Measurements from ENCODE around the gene MCCC2. TPM values are rescaled to one million over a fixed set of nuclear protein-coding genes. Genes with fewer than 3 reads are reported as not detected.

Gene MCCC2
- total and polyA plus RNA-seq, 2 of the 8 experiments (the other 6 are each of a cell fraction or from before 2014, with no cell fraction given): 71.7 to 86.6 TPM

DNA sequence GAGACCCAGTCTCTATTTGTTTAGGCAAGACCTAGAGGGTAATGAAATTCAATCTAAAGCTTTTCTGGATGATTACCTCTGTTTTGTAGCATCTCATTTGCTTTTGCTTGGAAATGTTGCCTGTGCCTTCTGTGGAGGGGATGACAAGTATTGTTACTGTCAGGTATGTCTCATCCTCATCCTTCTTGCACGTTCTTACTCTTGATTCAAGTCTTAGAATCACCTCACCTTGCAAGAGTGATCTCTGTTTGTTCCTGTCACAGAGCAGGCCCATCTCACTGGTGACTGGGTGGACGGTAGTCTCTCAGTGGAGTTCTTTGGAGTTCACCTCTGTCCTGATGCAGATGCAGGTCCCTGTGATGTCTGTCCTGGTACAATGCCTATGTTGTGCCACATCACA lies 33.5 kb downstream of the MCCC2 start:
- H3K36me3 ChIP-seq (ENCODE audit: control insufficient read depth in 2 of 4, insufficient read depth in 4 of 4, low read length in 3 of 4): peaks cover 0 to 13% (median 0%) of the 10 kb centered on the region in 4 experiments; a peak in 5 of 8 replicates
- TF ChIP-seq POLR2A (IDR thresholded peaks at IDR 0.05; ENCODE audit: control extremely low read depth in 1 of 2, low read depth in 2 of 2, low read length in 2 of 2): no peak
- no peak for TF ChIP-seq CBX5 (IDR thresholded peaks at IDR 0.05; ENCODE audit: low read depth, low read length)
- no peak for TF ChIP-seq RXRA (IDR thresholded peaks at IDR 0.05; ENCODE audit: insufficient read depth, low read depth, low read length)
- no peak for TF ChIP-seq ASH2L (IDR thresholded peaks at IDR 0.05; ENCODE audit: low read length)
- no peak for TF ChIP-seq SIX5 (IDR thresholded peaks at IDR 0.05; ENCODE audit: low read depth, low read length)
- no peak for TF ChIP-seq TBP (IDR thresholded peaks at IDR 0.05; ENCODE audit: low read depth, low read length)
- no peak for TF ChIP-seq MAFK (IDR thresholded peaks at IDR 0.05; ENCODE audit: low read depth, low read length)
- no peak for TF ChIP-seq CREB1 (IDR thresholded peaks at IDR 0.05)
- no peak for TF ChIP-seq TCF12 (IDR thresholded peaks at IDR 0.05; ENCODE audit: low read depth, low read length)
- no peak for TF ChIP-seq EZH2 (IDR thresholded peaks at IDR 0.05; ENCODE audit: low read depth, low read length, severe bottlenecking)
- no peak for TF ChIP-seq SUZ12 (IDR thresholded peaks at IDR 0.05; ENCODE audit: low read length)

More for the DNA sequence above, 33.5 kb downstream of the MCCC2 start:
- Histone ChIP-seq H4K20me1 (replicated peaks in 1 of 2; ENCODE audit: control insufficient read depth in 1 of 2, insufficient read depth in 2 of 2, low read length in 2 of 2) (peaks cover 0 to 5% of the 10 kb centered on the region in 2 experiments), H3K14ac (ENCODE audit: insufficient read length) (no peak overlapping the region), H4K5ac (ENCODE audit: insufficient read length, low read depth, low read length) (no peak overlapping the region), H3K4me3 (ENCODE audit: extremely low read depth in 1 of 4, insufficient read depth in 2 of 4, low read depth in 3 of 4, low read length in 4 of 4) (no peak overlapping the region), H3K27ac (ENCODE audit: low read depth, low read length) (no peak overlapping the region), H3K79me2 (ENCODE audit: control insufficient read depth in 1 of 2, insufficient read depth in 2 of 2, low read length in 2 of 2) (0 out of 4 replicates have a peak, but pooled peaks cover 0 to 2% of the 10 kb centered on the region in 2 experiments), H3K9ac (replicated peaks in 1 of 4; ENCODE audit: extremely low read depth in 1 of 4, low read depth in 3 of 4, low read length in 3 of 4) (no peak overlapping the region), H2AFZ (ENCODE audit: low read length) (no peak overlapping the region), H4K8ac (ENCODE audit: extremely low read depth, insufficient read depth, low read length) (no peak overlapping the region), H2BK12ac (ENCODE audit: low read depth, low read length) (no peak overlapping the region), H3K79me1 (ENCODE audit: low read depth, low read length) (no peaks in the 10 kb centered on the region), H3K56ac (replicated peaks; ENCODE audit: insufficient read length, low read depth, low read length) (no peak overlapping the region), H2BK5ac (ENCODE audit: low read depth, low read length) (no peak overlapping the region), H3K23ac (ENCODE audit: insufficient read length) (no peak overlapping the region), H2BK15ac (ENCODE audit: low read length) (no peak overlapping the region), H3K23me2 (ENCODE audit: low read depth, low read length) (no peaks in the 10 kb centered on the region; the same call in 1 of the 2 replicates), H3K4me1 (replicated peaks in 1 of 4; ENCODE audit: control insufficient read depth in 3 of 4, insufficient read depth in 4 of 4, low read length in 3 of 4) (no peaks in the 10 kb centered on the region), H2BK120ac (replicated peaks; ENCODE audit: low read depth, low read length) (no peak overlapping the region), H2AK5ac (ENCODE audit: low read depth, low read length) (no peak overlapping the region), H4K91ac (replicated peaks; ENCODE audit: insufficient read length, low read length) (no peak overlapping the region), H2BK20ac (ENCODE audit: low read length) (no peak overlapping the region), H3K4me2 (ENCODE audit: insufficient read depth in 1 of 2, low read depth in 2 of 2, low read length in 2 of 2) (no peak overlapping the region), H3K4ac (replicated peaks; ENCODE audit: insufficient read length, low read depth, low read length) (no peak overlapping the region), H3K27me3 (replicated peaks in 1 of 4; ENCODE audit: control insufficient read depth in 3 of 4, extremely low read depth in 1 of 4, insufficient read depth in 3 of 4, low read length in 3 of 4) (no peaks in the 10 kb centered on the region), H3K9me3 (ENCODE audit: insufficient read depth in 2 of 2, low read depth in 1 of 2, low read length in 1 of 2) (no peaks in the 10 kb centered on the region), H3K18ac (ENCODE audit: extremely low read depth, low read length) (no peak overlapping the region)
- POLR2A ChIA-PET (ENCODE audit: partially characterized antibody): interaction anchor here (1.4 kb wide), 1 partner anchor 33 kb away, joined by 4 read pairs; the partner anchor contains the start of gene MCCC2
- CTCF ChIA-PET (ENCODE audit: partially characterized antibody): interaction anchor here (2.1 kb wide), 1 partner anchor 20 kb away, joined by 4 read pairs; no protein-coding TSS in a partner anchor
- 91% methylated on average over 2 of the region's 2 CpGs; no CpG with 5 or more reads in 1 of the 2 experiments for WGBS, 2 experiments (ENCODE audit: extremely low coverage in 1 of 2, insufficient coverage in 1 of 2, insufficient read length in 1 of 2, insufficient replicate concordance in 2 of 2, low coverage in 1 of 2, low lambda C conversion rate in 2 of 2, missing lambda C conversion rate in 1 of 2)
- FAIRE-seq: no peak
- DNase-seq (ENCODE audit: low read depth in 1 of 2, low spot score in 2 of 2): no peak

All from H1 (cell line).